B cell (primary cell): ENCODE measurements around the gene CECR2. TPM values are rescaled to one million over a fixed set of nuclear protein-coding genes. Genes with fewer than 3 reads are reported as not detected.

Experiments
- ATAC-seq: fragments of 200-7000 bp; cut with Tn5 transposase; one replicate; pipeline ENCODE4 v1.10.0; 2021; ENCODE audit warnings: low read depth, mild to moderate bottlenecking, moderate number of reproducible peaks, moderate library complexity
- CTCF ChIA-PET: fragments of 350-600 bp; sonication (Branson Sonifier 250); formaldehyde crosslinking; loops from one replicate; lab custom pipeline; 2021; ENCODE audit warnings: antibody characterized with exemption, inconsistent platforms; lab: Charles Lee
- POLR2A ChIA-PET: fragments of 350-600 bp; sonication (Branson Sonifier 250); formaldehyde crosslinking; loops from one replicate; lab custom pipeline; 2021; ENCODE audit warnings: antibody characterized with exemption; lab: Charles Lee
- DNase-seq: peaks from one replicate; pipeline ENCODE4 v3.0.0; 2013
- H2AFZ ChIP-seq: 2 replicates; pipeline ENCODE4 v1.6.1; 2012; ENCODE audit warnings: mild to moderate bottlenecking, low read depth, low read length; ENCODE audit not compliant: insufficient read depth, poor library complexity, severe bottlenecking
- H3K27ac ChIP-seq, 2 donors: 1 replicate in 1 of 2; 2 replicates in 1 of 2; pipeline ENCODE4 v1.5.1; 2012 to 2013; ENCODE audit warnings: low read length in 2 of 2, mild to moderate bottlenecking in 2 of 2, moderate library complexity in 1 of 2
- H3K27me3 ChIP-seq, 4 experiments: fragments of 200-600 bp in 1 of 4; sonication (generic) in 1 of 4; replicated peaks in 1 of 4; 1 replicate in 2 of 4; 2 replicates in 2 of 4; pipeline versions ENCODE4 v1.6.1 to v1.7.0; 2013 to 2016; ENCODE audit warnings: low read length in 3 of 4, mild to moderate bottlenecking in 2 of 4, mixed read lengths in 1 of 4, moderate library complexity in 1 of 4; ENCODE audit not compliant: insufficient read depth in 4 of 4, control insufficient read depth in 3 of 4; ENCODE audit errors: control extremely low read depth in 1 of 4
- H3K36me3 ChIP-seq, 2 experiments: replicated peaks in 1 of 2; 1 replicate in 1 of 2; 2 replicates in 1 of 2; pipeline versions ENCODE4 v1.6.1 to v1.7.1; 2013; ENCODE audit warnings: low read length in 1 of 2; ENCODE audit not compliant: insufficient read depth in 2 of 2, control insufficient read depth in 1 of 2; ENCODE audit errors: control extremely low read depth in 1 of 2, extremely low read depth in 1 of 2
- H3K4me1 ChIP-seq, 2 donors: fragments of 200-600 bp in 1 of 2; sonication (generic) in 1 of 2; 1 replicate in 1 of 2; 2 replicates in 1 of 2; pipeline versions ENCODE4 v1.5.1 to v1.6.1; 2013 to 2017; ENCODE audit warnings: low read length in 2 of 2; ENCODE audit not compliant: control insufficient read depth in 2 of 2, insufficient read depth in 2 of 2
- H3K4me2 ChIP-seq: replicated peaks from 2 replicates; pipeline ENCODE3; 2012; ENCODE audit warnings: mild to moderate bottlenecking, low read depth, low read length; ENCODE audit not compliant: poor library complexity, severe bottlenecking
- H3K4me3 ChIP-seq, 5 experiments: fragments of 200-600 bp in 1 of 5; sonication (generic) in 1 of 5; 1 replicate in 3 of 5; 2 replicates in 2 of 5; pipeline versions ENCODE4 v1.5.1 to v1.7.0; 2011 to 2016; ENCODE audit warnings: low read length in 4 of 5, mild to moderate bottlenecking in 4 of 5, low read depth in 2 of 5, control low read depth in 1 of 5, moderate library complexity in 1 of 5; ENCODE audit not compliant: insufficient read depth in 1 of 5; ENCODE audit errors: control extremely low read depth in 1 of 5, extremely low read depth in 1 of 5
- H3K79me2 ChIP-seq: fragments of 200-600 bp; sonication (generic); one replicate; pipeline ENCODE4 v1.6.0; 2016; ENCODE audit warnings: low read length; ENCODE audit not compliant: control insufficient read depth, insufficient read depth
- H3K9ac ChIP-seq: fragments of 200-600 bp; sonication (generic); 2 replicates; pipeline ENCODE4 v1.6.1; 2017; ENCODE audit warnings: mild to moderate bottlenecking, low read length, moderate library complexity
- H3K9me3 ChIP-seq, 3 donors: one replicate each; pipeline versions ENCODE4 v1.6.1 to v1.7.1; 2013; ENCODE audit warnings: low read length in 2 of 3; ENCODE audit not compliant: control insufficient read depth in 2 of 3, insufficient read depth in 1 of 3; ENCODE audit errors: control extremely low read depth in 1 of 3
- H4K20me1 ChIP-seq: 2 replicates; pipeline ENCODE4 v1.6.0; 2012; ENCODE audit warnings: mild to moderate bottlenecking, low read length; ENCODE audit not compliant: insufficient read depth, control insufficient read depth, poor library complexity, severe bottlenecking
- H3K27ac Mint-ChIP-seq: one replicate; pipeline ENCODE4 v1.8.0; 2021; ENCODE audit warnings: mixed read lengths
- H3K27me3 Mint-ChIP-seq: one replicate; pipeline ENCODE4 v1.8.0; 2021; ENCODE audit warnings: mixed read lengths
- H3K4me1 Mint-ChIP-seq: one replicate; pipeline ENCODE4 v1.8.0; 2021; ENCODE audit warnings: mixed read lengths
- H3K4me3 Mint-ChIP-seq: one replicate; pipeline ENCODE4 v1.8.0; 2021; ENCODE audit warnings: mixed read lengths
- H3K9me3 Mint-ChIP-seq: one replicate; pipeline ENCODE4 v1.8.0; 2022; ENCODE audit warnings: mixed read lengths; ENCODE audit not compliant: insufficient read depth
- EZH2 ChIP-seq: IDR thresholded peaks from 2 replicates; pipeline ENCODE4 v1.6.1; 2012; ENCODE audit warnings: borderline replicate concordance, low read depth, mild to moderate bottlenecking, moderate library complexity, low read length; ENCODE audit not compliant: insufficient read depth, poor library complexity, severe bottlenecking
- WGBS: methylation state at CpG from one replicate; pipeline ENCODE4 v1.1.5; 2013; ENCODE audit warnings: missing lambda C conversion rate; ENCODE audit not compliant: insufficient coverage; 5-methylcytosine and 5-hydroxymethylcytosine counted together
- intact Hi-C: fragments of 100-400 bp; cut with micrococcal nuclease; formaldehyde crosslinking; loops from one replicate; pipeline ENCODE4 v1.10.0; 2022
- polyA plus RNA-seq: library from polyadenylated mRNA; depleted of rRNA; stranded (reverse); fragments of >200 nt; gene quantifications from 2 replicates; pipeline ENCODE4 v1.2.3, GENCODE V29; 2012
- total RNA-seq, 2 donors: library from RNA; stranded (reverse); fragments of 120-200 nt in 1 of 2; gene quantifications; 1 replicate in 1 of 2; 2 replicates in 1 of 2; pipeline versions ENCODE4 v1.2.3 to v1.2.4, GENCODE V29; 2013 to 2022
- TF ChIP-seq, protein P1 (sequence below): fragments of 200-600 bp; IDR thresholded peaks from one replicate; pipeline ENCODE4 v1.8.0; 2022; ENCODE audit warnings: antibody characterized with exemption, mild to moderate bottlenecking

CECR2 gene
- total and polyA plus RNA-seq, 2 donors (not counting 1 experiment from before 2014, with no cell fraction given) = 0.13 to 6.6 TPM

DNA sequence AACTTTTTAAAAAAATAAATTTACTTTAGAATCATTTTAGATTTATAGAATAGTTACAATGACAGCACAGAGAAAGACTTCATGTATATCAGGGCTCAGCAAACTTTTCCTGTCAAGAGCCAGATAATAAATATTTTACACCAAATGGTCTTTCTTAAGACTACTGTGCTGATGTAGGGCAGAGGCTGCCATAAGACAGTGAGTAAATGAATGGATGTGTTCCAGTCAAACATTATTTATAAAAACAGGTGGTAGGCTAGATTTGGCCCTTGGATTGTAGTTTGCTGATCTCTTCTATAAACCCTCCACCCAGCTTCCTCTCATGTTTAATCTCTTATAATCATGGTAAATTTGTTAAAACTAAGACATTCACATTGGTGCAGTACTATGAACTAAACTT, 33.0 kb downstream of the CECR2 start:
- peaks cover 2% of the 10 kb centered on the region for H3K4me1 Mint-ChIP-seq
- CTCF ChIA-PET = no interaction called here
- DNase-seq = no peak
- intact Hi-C loops = no loop called here
- H2AFZ ChIP-seq = no peak overlapping the region
- H3K79me2 ChIP-seq = no peaks in the 10 kb centered on the region
- no peaks in the 10 kb centered on the region for H3K9me3 ChIP-seq
- no peak overlapping the region for H3K4me2 ChIP-seq
- no peak for ATAC-seq
- H3K27me3 Mint-ChIP-seq = no peaks in the 10 kb centered on the region
- H3K9me3 Mint-ChIP-seq = no peaks in the 10 kb centered on the region
- no peak overlapping the region for H3K27ac Mint-ChIP-seq
- H3K27ac ChIP-seq = no peak overlapping the region
- H3K4me3 Mint-ChIP-seq = no peak overlapping the region
- H3K4me1 ChIP-seq = no peaks in the 10 kb centered on the region
- TF ChIP-seq EZH2 = no peak
- TF ChIP-seq, protein P1, sequence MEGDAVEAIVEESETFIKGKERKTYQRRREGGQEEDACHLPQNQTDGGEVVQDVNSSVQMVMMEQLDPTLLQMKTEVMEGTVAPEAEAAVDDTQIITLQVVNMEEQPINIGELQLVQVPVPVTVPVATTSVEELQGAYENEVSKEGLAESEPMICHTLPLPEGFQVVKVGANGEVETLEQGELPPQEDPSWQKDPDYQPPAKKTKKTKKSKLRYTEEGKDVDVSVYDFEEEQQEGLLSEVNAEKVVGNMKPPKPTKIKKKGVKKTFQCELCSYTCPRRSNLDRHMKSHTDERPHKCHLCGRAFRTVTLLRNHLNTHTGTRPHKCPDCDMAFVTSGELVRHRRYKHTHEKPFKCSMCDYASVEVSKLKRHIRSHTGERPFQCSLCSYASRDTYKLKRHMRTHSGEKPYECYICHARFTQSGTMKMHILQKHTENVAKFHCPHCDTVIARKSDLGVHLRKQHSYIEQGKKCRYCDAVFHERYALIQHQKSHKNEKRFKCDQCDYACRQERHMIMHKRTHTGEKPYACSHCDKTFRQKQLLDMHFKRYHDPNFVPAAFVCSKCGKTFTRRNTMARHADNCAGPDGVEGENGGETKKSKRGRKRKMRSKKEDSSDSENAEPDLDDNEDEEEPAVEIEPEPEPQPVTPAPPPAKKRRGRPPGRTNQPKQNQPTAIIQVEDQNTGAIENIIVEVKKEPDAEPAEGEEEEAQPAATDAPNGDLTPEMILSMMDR = no peak
- POLR2A ChIA-PET = no interaction called here
- no peaks in the 10 kb centered on the region for H4K20me1 ChIP-seq
- H3K9ac ChIP-seq = no peak overlapping the region
- no peaks in the 10 kb centered on the region for H3K36me3 ChIP-seq
- no peak overlapping the region for H3K4me3 ChIP-seq
- H3K27me3 ChIP-seq = no peaks in the 10 kb centered on the region

DNA sequence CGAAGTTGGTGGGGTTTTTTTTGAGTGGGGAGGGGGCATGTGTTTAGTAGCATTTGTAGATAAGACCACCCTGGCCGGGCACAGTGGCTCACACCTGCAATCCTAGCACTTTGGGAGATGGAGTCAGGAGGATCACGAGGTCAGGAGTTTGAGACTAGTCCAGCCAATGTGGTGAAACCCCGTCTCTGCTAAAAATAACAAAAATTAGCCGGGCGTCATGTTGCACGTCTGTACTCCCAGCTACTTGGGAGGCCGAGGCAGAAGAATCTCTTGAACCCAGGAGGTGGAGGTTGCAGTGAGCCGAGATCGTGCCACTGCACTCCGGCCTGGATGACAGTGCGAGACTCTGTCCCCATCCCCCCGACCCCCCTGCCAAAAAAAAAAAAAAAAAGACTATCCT, 34.6 kb downstream of the CECR2 start:
- no peaks in the 10 kb centered on the region for H3K79me2 ChIP-seq
- H3K27me3 ChIP-seq = no peaks in the 10 kb centered on the region
- no peaks in the 10 kb centered on the region for H3K9me3 ChIP-seq
- intact Hi-C loops = no loop called here
- no peak for DNase-seq
- H3K27me3 Mint-ChIP-seq = no peaks in the 10 kb centered on the region
- no peaks in the 10 kb centered on the region for H3K9me3 Mint-ChIP-seq
- no peak overlapping the region for H3K27ac Mint-ChIP-seq
- H4K20me1 ChIP-seq = no peaks in the 10 kb centered on the region
- TF ChIP-seq, protein P1 = no peak
- TF ChIP-seq EZH2 = no peak
- H3K9ac ChIP-seq = no peak overlapping the region
- no peak overlapping the region for H3K4me2 ChIP-seq
- ChIA-PET CTCF (no interaction called here), POLR2A (no interaction called here)
- H3K36me3 ChIP-seq = no peaks in the 10 kb centered on the region
- WGBS = 77% methylated on average over 7 of the region's 13 CpGs
- no peak overlapping the region for H3K27ac ChIP-seq
- no peaks in the 10 kb centered on the region for H3K4me1 ChIP-seq
- no peak overlapping the region for H3K4me3 Mint-ChIP-seq
- peaks cover 2% of the 10 kb centered on the region for H3K4me1 Mint-ChIP-seq
- no peak for ATAC-seq
- H2AFZ ChIP-seq = no peak overlapping the region
- no peak overlapping the region for H3K4me3 ChIP-seq
